ENCODE data around the gene RALGPS2.

GRCh38 chr1:178927003-178927402, 202.0 kb downstream of the RALGPS2 start:
- TF ChIP-seq CEBPB (IDR thresholded peaks at IDR 0.05; ENCODE audit: low read depth, low read length), result no peak
- TF ChIP-seq JUND (IDR thresholded peaks at IDR 0.05; ENCODE audit: low read length), result no peak
- TF ChIP-seq CTCF (IDR thresholded peaks at IDR 0.05; ENCODE audit: control extremely low read depth in 1 of 3, insufficient read depth in 1 of 3, low read depth in 1 of 3, low read length in 3 of 3), result no peak
- TF ChIP-seq ZNF274 (IDR thresholded peaks at IDR 0.05; ENCODE audit: borderline replicate concordance, extremely low read depth, low read length), result no peak
